Measurements from ENCODE around the gene PIK3CG. TPM values are rescaled to one million over a fixed set of nuclear protein-coding genes. Genes with fewer than 3 reads are reported as not detected.

Gene PIK3CG
- total and polyA plus RNA-seq, 10 of the 15 experiments (the other 5 are each of a cell fraction or from before 2014, with no cell fraction given), result 0.79 to 7.6 (median 5.2) TPM

DNA sequence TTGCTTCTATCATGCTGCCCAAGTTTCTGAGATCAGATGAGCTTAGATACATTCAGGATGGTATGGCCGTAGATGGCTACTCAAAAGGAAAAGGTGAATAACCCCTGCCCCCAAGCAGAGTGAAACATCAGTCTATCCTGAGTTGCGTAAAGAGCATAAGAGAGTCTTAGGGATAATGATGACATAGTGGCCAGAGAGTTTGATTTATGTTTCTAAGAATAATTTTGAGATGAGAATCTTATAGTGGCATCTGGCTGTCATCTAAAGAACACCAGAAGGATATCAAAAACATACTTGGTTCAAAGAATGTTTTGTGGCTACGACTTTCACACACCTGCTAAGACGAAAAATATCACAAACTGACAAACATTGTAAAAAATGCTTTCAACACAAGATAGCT, 20.6 kb downstream of the PIK3CG start:
- H3K4me3 ChIP-seq, result no peak overlapping the region
- H2AFZ ChIP-seq (ENCODE audit: control insufficient read depth, low read depth, low read length), result no peak overlapping the region
- BruUV-seq (replicated peaks), result no TSS peak
- no peak overlapping the region for H3K9ac ChIP-seq (ENCODE audit: control insufficient read depth, insufficient read depth, low read length)
- no peaks in the 10 kb centered on the region for H4K20me1 ChIP-seq (ENCODE audit: control insufficient read depth, insufficient read depth)
- H3K79me2 ChIP-seq (ENCODE audit: control insufficient read depth, insufficient read depth, low read length), result no peaks in the 10 kb centered on the region
- H3K36me3 ChIP-seq (ENCODE audit: control insufficient read depth in 2 of 2, insufficient read depth in 2 of 2, low read length in 1 of 2), result peaks cover 0 to 3% of the 10 kb centered on the region in 2 experiments; a peak in 2 of 4 replicates
- ChIA-PET POLR2A (interaction anchor here (1.0 to 1.1 kb wide), 2 partner anchors 74 to 283 kb away, joined by 3 read pairs; partner anchors contain the start of gene HBP1), CTCF (interaction anchor here (0.6 kb wide), 1 partner anchor 62 kb away, joined by 3 read pairs; no protein-coding TSS in a partner anchor), RAD21 (ENCODE audit: unreplicated experiment) (no interaction called here), SMC1A (ENCODE audit: uncharacterized antibody, unreplicated experiment) (interaction anchor here (1.2 to 1.3 kb wide), 3 partner anchors 10 to 27 kb away, joined by 3 to 4 read pairs (median 4); no protein-coding TSS in a partner anchor)
- FAIRE-seq (no peak), DNase-seq (ENCODE audit: low read depth, low spot score) (no peak), ATAC-seq (no peak)
- in situ Hi-C loops (cut with MboI), result no loop called here
- TF ChIP-seq ZNF24 (IDR thresholded peaks at IDR 0.05) (no peak), SUPT20H (IDR thresholded peaks at IDR 0.05; ENCODE audit: borderline replicate concordance, control insufficient read depth, low read depth, low read length) (no peak), IKZF1 (conservative IDR thresholded peaks at IDR 0.05) (no peak), BCL11A (IDR thresholded peaks at IDR 0.05; ENCODE audit: low read depth, low read length) (no peak), NR2C2 (IDR thresholded peaks at IDR 0.05; ENCODE audit: borderline replicate concordance, control insufficient read depth, insufficient read length, low read depth) (no peak), RAD21 (IDR thresholded peaks at IDR 0.05; ENCODE audit: insufficient read depth, low read depth, low read length) (no peak), CBX3 (IDR thresholded peaks at IDR 0.05; ENCODE audit: borderline replicate concordance, low read depth) (no peak), YBX1 (IDR thresholded peaks at IDR 0.05) (no peak), JUND (IDR thresholded peaks at IDR 0.05; ENCODE audit: low read depth, low read length) (no peak), IKZF2 (IDR thresholded peaks at IDR 0.05) (no peak), CBX5 (IDR thresholded peaks at IDR 0.05; ENCODE audit: low read depth) (no peak), MEF2B (IDR thresholded peaks at IDR 0.05; ENCODE audit: partially characterized antibody, poor library complexity, severe bottlenecking) (no peak), SREBF2 (IDR thresholded peaks at IDR 0.05; ENCODE audit: low read length) (no peak), GATAD2B (conservative IDR thresholded peaks at IDR 0.05; ENCODE audit: low read depth) (no peak), TBL1XR1 (IDR thresholded peaks at IDR 0.05; ENCODE audit: low read depth, low read length) (no peak)
- TF ChIP-seq, protein P1, sequence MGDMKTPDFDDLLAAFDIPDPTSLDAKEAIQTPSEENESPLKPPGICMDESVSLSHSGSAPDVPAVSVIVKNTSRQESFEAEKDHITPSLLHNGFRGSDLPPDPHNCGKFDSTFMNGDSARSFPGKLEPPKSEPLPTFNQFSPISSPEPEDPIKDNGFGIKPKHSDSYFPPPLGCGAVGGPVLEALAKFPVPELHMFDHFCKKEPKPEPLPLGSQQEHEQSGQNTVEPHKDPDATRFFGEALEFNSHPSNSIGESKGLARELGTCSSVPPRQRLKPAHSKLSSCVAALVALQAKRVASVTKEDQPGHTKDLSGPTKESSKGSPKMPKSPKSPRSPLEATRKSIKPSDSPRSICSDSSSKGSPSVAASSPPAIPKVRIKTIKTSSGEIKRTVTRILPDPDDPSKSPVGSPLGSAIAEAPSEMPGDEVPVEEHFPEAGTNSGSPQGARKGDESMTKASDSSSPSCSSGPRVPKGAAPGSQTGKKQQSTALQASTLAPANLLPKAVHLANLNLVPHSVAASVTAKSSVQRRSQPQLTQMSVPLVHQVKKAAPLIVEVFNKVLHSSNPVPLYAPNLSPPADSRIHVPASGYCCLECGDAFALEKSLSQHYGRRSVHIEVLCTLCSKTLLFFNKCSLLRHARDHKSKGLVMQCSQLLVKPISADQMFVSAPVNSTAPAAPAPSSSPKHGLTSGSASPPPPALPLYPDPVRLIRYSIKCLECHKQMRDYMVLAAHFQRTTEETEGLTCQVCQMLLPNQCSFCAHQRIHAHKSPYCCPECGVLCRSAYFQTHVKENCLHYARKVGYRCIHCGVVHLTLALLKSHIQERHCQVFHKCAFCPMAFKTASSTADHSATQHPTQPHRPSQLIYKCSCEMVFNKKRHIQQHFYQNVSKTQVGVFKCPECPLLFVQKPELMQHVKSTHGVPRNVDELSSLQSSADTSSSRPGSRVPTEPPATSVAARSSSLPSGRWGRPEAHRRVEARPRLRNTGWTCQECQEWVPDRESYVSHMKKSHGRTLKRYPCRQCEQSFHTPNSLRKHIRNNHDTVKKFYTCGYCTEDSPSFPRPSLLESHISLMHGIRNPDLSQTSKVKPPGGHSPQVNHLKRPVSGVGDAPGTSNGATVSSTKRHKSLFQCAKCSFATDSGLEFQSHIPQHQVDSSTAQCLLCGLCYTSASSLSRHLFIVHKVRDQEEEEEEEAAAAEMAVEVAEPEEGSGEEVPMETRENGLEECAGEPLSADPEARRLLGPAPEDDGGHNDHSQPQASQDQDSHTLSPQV (IDR thresholded peaks at IDR 0.05), result no peak
- TF ChIP-seq, protein P2, sequence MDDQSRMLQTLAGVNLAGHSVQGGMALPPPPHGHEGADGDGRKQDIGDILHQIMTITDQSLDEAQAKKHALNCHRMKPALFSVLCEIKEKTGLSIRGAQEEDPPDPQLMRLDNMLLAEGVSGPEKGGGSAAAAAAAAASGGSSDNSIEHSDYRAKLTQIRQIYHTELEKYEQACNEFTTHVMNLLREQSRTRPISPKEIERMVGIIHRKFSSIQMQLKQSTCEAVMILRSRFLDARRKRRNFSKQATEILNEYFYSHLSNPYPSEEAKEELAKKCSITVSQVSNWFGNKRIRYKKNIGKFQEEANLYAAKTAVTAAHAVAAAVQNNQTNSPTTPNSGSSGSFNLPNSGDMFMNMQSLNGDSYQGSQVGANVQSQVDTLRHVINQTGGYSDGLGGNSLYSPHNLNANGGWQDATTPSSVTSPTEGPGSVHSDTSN (IDR thresholded peaks at IDR 0.05; ENCODE audit: insufficient replicate concordance, low read depth, low read length), result no peak
- H3K4me1 ChIP-seq (ENCODE audit: control insufficient read depth, insufficient read depth, low read length), result peaks cover 9% of the 10 kb centered on the region
- 71% methylated on average over 4 of the region's 4 CpGs for WGBS (ENCODE audit: insufficient coverage, insufficient replicate concordance, low lambda C conversion rate, missing lambda C conversion rate)
- no peak overlapping the region for H3K27ac ChIP-seq (ENCODE audit: control insufficient read depth, insufficient read depth)
- no peak overlapping the region for H3K4me2 ChIP-seq (ENCODE audit: control insufficient read depth, insufficient read depth)
- intact Hi-C loops (cut with micrococcal nuclease; ENCODE audit: unreplicated experiment), result no loop called here
- H3K9me3 ChIP-seq (replicated peaks; ENCODE audit: control insufficient read depth, insufficient read depth, low read length), result no peaks in the 10 kb centered on the region; the same call in 2 of the 3 replicates
- no peaks in the 10 kb centered on the region for H3K27me3 ChIP-seq (replicated peaks in 1 of 2; ENCODE audit: control insufficient read depth in 2 of 2, insufficient read depth in 2 of 2, low read length in 1 of 2)
